ENCODE data around the gene DPP6.

The DPP6 gene

GRCh38 chr7:154242709-154243108 lies 190.5 kb downstream of the DPP6 start:
- POLR2A ChIA-PET, result no interaction called here
- CTCF ChIA-PET, result no interaction called here
- no peak overlapping the region for H3K27ac ChIP-seq (ENCODE audit: insufficient read depth in 1 of 2, low read depth in 1 of 2, low read length in 2 of 2, poor library complexity in 1 of 2, severe bottlenecking in 2 of 2)

GRCh38 chr7:154252046-154252445 lies 199.8 kb downstream of the DPP6 start:
- Histone ChIP-seq H3K4me1 (ENCODE audit: control extremely low read depth in 1 of 4, control insufficient read depth in 4 of 4, insufficient read depth in 4 of 4, low read length in 3 of 4) (no peaks in the 10 kb centered on the region), H3K9me3 (ENCODE audit: control extremely low read depth in 1 of 5, control insufficient read depth in 4 of 5, insufficient read depth in 2 of 5, low read depth in 1 of 5, low read length in 4 of 5) (no peaks in the 10 kb centered on the region), H3K36me3 (ENCODE audit: control insufficient read depth in 4 of 4, insufficient read depth in 4 of 4, low read length in 3 of 4) (no peaks in the 10 kb centered on the region), H3K27ac (ENCODE audit: insufficient read depth in 1 of 2, low read depth in 1 of 2, low read length in 2 of 2, poor library complexity in 1 of 2, severe bottlenecking in 2 of 2) (no peak overlapping the region), H3K27me3 (replicated peaks in 2 of 5; ENCODE audit: control insufficient read depth in 4 of 5, insufficient read depth in 5 of 5, low read length in 4 of 5) (no peaks in the 10 kb centered on the region), H3K4me3 (ENCODE audit: control insufficient read depth in 1 of 7, extremely low read depth in 1 of 7, insufficient read depth in 4 of 7, low read depth in 2 of 7, low read length in 6 of 7) (no peak overlapping the region)
- ChIA-PET CTCF (no interaction called here), POLR2A (no interaction called here)
- WGBS (ENCODE audit: insufficient coverage), result no CpG with 5 or more reads among the region's 6 CpGs
- DNase-seq, result no peak

More at GRCh38 chr7:154242709-154243108, 190.5 kb downstream of the DPP6 start:
- no peak for DNase-seq
- H3K9me3 ChIP-seq (ENCODE audit: control extremely low read depth in 1 of 5, control insufficient read depth in 4 of 5, insufficient read depth in 2 of 5, low read depth in 1 of 5, low read length in 4 of 5), result peaks cover 0 to 11% (median 3%) of the 10 kb centered on the region in 5 experiments
- H3K4me1 ChIP-seq (ENCODE audit: control extremely low read depth in 1 of 4, control insufficient read depth in 4 of 4, insufficient read depth in 4 of 4, low read length in 3 of 4), result no peaks in the 10 kb centered on the region
- H3K27me3 ChIP-seq (replicated peaks in 2 of 5; ENCODE audit: control insufficient read depth in 4 of 5, insufficient read depth in 5 of 5, low read length in 4 of 5), result no peaks in the 10 kb centered on the region
- H3K4me3 ChIP-seq (ENCODE audit: control insufficient read depth in 1 of 7, extremely low read depth in 1 of 7, insufficient read depth in 4 of 7, low read depth in 2 of 7, low read length in 6 of 7), result no peak overlapping the region
- H3K36me3 ChIP-seq (ENCODE audit: control insufficient read depth in 4 of 4, insufficient read depth in 4 of 4, low read length in 3 of 4), result no peaks in the 10 kb centered on the region

GRCh38 chr7:154253810-154254209 lies 201.6 kb downstream of the DPP6 start:
- H3K27ac ChIP-seq (ENCODE audit: insufficient read depth in 1 of 2, low read depth in 1 of 2, low read length in 2 of 2, poor library complexity in 1 of 2, severe bottlenecking in 2 of 2), result no peak overlapping the region
- CTCF ChIA-PET, result interaction anchor here (0.8 kb wide), 1 partner anchor 14 kb away, joined by 3 read pairs; no protein-coding TSS in a partner anchor
- no peaks in the 10 kb centered on the region for H3K4me1 ChIP-seq (ENCODE audit: control extremely low read depth in 1 of 4, control insufficient read depth in 4 of 4, insufficient read depth in 4 of 4, low read length in 3 of 4)
- no peak for DNase-seq
- no CpG with 5 or more reads among the region's 6 CpGs for WGBS (ENCODE audit: insufficient coverage)
- H3K27me3 ChIP-seq (replicated peaks in 2 of 5; ENCODE audit: control insufficient read depth in 4 of 5, insufficient read depth in 5 of 5, low read length in 4 of 5), result no peaks in the 10 kb centered on the region
- POLR2A ChIA-PET, result no interaction called here
- no peaks in the 10 kb centered on the region for H3K9me3 ChIP-seq (ENCODE audit: control extremely low read depth in 1 of 5, control insufficient read depth in 4 of 5, insufficient read depth in 2 of 5, low read depth in 1 of 5, low read length in 4 of 5)
- H3K4me3 ChIP-seq (ENCODE audit: control insufficient read depth in 1 of 7, extremely low read depth in 1 of 7, insufficient read depth in 4 of 7, low read depth in 2 of 7, low read length in 6 of 7), result no peak overlapping the region
- no peaks in the 10 kb centered on the region for H3K36me3 ChIP-seq (ENCODE audit: control insufficient read depth in 4 of 4, insufficient read depth in 4 of 4, low read length in 3 of 4)

- ChIA-PET POLR2A (no interaction called here), CTCF (no interaction called here)
- no peak overlapping the region for H3K4me3 ChIP-seq (ENCODE audit: control insufficient read depth in 1 of 7, extremely low read depth in 1 of 7, insufficient read depth in 4 of 7, low read depth in 2 of 7, low read length in 6 of 7)
- no peak for DNase-seq
- 0% methylated on average over 2 of the region's 7 CpGs for WGBS (ENCODE audit: insufficient coverage)
- H3K4me1 ChIP-seq (ENCODE audit: control extremely low read depth in 1 of 4, control insufficient read depth in 4 of 4, insufficient read depth in 4 of 4, low read length in 3 of 4), result no peaks in the 10 kb centered on the region
- H3K9me3 ChIP-seq (ENCODE audit: control extremely low read depth in 1 of 5, control insufficient read depth in 4 of 5, insufficient read depth in 2 of 5, low read depth in 1 of 5, low read length in 4 of 5), result no peaks in the 10 kb centered on the region
- no peaks in the 10 kb centered on the region for H3K36me3 ChIP-seq (ENCODE audit: control insufficient read depth in 4 of 4, insufficient read depth in 4 of 4, low read length in 3 of 4)
- H3K27me3 ChIP-seq (replicated peaks in 2 of 5; ENCODE audit: control insufficient read depth in 4 of 5, insufficient read depth in 5 of 5, low read length in 4 of 5), result no peaks in the 10 kb centered on the region
- H3K27ac ChIP-seq (ENCODE audit: insufficient read depth in 1 of 2, low read depth in 1 of 2, low read length in 2 of 2, poor library complexity in 1 of 2, severe bottlenecking in 2 of 2), result no peak overlapping the region
These were observed 203.1 kb downstream of the DPP6 start for GRCh38 chr7:154255324-154255723.

GRCh38 chr7:154256150-154256549 lies 204.0 kb downstream of the DPP6 start:
- H3K4me3 ChIP-seq (ENCODE audit: control insufficient read depth in 1 of 7, extremely low read depth in 1 of 7, insufficient read depth in 4 of 7, low read depth in 2 of 7, low read length in 6 of 7), result no peak overlapping the region
- POLR2A ChIA-PET, result interaction anchor here (0.8 kb wide), 1 partner anchor 26 kb away, joined by 3 read pairs; no protein-coding TSS in a partner anchor

GRCh38 chr7:154259396-154259795 lies 207.2 kb downstream of the DPP6 start:
- H3K36me3 ChIP-seq (ENCODE audit: control insufficient read depth in 4 of 4, insufficient read depth in 4 of 4, low read length in 3 of 4), result no peaks in the 10 kb centered on the region
- H3K9me3 ChIP-seq (ENCODE audit: control extremely low read depth in 1 of 5, control insufficient read depth in 4 of 5, insufficient read depth in 2 of 5, low read depth in 1 of 5, low read length in 4 of 5), result no peaks in the 10 kb centered on the region
- WGBS (ENCODE audit: insufficient coverage), result 81% methylated on average over 2 of the region's 3 CpGs
- no peaks in the 10 kb centered on the region for H3K27me3 ChIP-seq (replicated peaks in 2 of 5; ENCODE audit: control insufficient read depth in 4 of 5, insufficient read depth in 5 of 5, low read length in 4 of 5)
- ChIA-PET CTCF (no interaction called here), POLR2A (no interaction called here)
- no peak overlapping the region for H3K4me3 ChIP-seq (ENCODE audit: control insufficient read depth in 1 of 7, extremely low read depth in 1 of 7, insufficient read depth in 4 of 7, low read depth in 2 of 7, low read length in 6 of 7)
- no peak for DNase-seq
- H3K4me1 ChIP-seq (ENCODE audit: control extremely low read depth in 1 of 4, control insufficient read depth in 4 of 4, insufficient read depth in 4 of 4, low read length in 3 of 4), result no peaks in the 10 kb centered on the region
- H3K27ac ChIP-seq (ENCODE audit: insufficient read depth in 1 of 2, low read depth in 1 of 2, low read length in 2 of 2, poor library complexity in 1 of 2, severe bottlenecking in 2 of 2), result no peak overlapping the region

More at GRCh38 chr7:154256150-154256549, 204.0 kb downstream of the DPP6 start:
- CTCF ChIA-PET, result no interaction called here
- Histone ChIP-seq H3K27ac (ENCODE audit: insufficient read depth in 1 of 2, low read depth in 1 of 2, low read length in 2 of 2, poor library complexity in 1 of 2, severe bottlenecking in 2 of 2) (no peak overlapping the region), H3K9me3 (ENCODE audit: control extremely low read depth in 1 of 5, control insufficient read depth in 4 of 5, insufficient read depth in 2 of 5, low read depth in 1 of 5, low read length in 4 of 5) (no peaks in the 10 kb centered on the region), H3K27me3 (replicated peaks in 2 of 5; ENCODE audit: control insufficient read depth in 4 of 5, insufficient read depth in 5 of 5, low read length in 4 of 5) (no peaks in the 10 kb centered on the region), H3K36me3 (ENCODE audit: control insufficient read depth in 4 of 4, insufficient read depth in 4 of 4, low read length in 3 of 4) (no peaks in the 10 kb centered on the region), H3K4me1 (ENCODE audit: control extremely low read depth in 1 of 4, control insufficient read depth in 4 of 4, insufficient read depth in 4 of 4, low read length in 3 of 4) (no peaks in the 10 kb centered on the region)
- DNase-seq, result no peak
- WGBS (ENCODE audit: insufficient coverage), result 96% methylated on average over 8 of the region's 8 CpGs

- DNase-seq, result no peak
- CTCF ChIA-PET, result no interaction called here
- H3K27ac ChIP-seq (ENCODE audit: insufficient read depth in 1 of 2, low read depth in 1 of 2, low read length in 2 of 2, poor library complexity in 1 of 2, severe bottlenecking in 2 of 2), result no peak overlapping the region
- H3K4me3 ChIP-seq (ENCODE audit: control insufficient read depth in 1 of 7, extremely low read depth in 1 of 7, insufficient read depth in 4 of 7, low read depth in 2 of 7, low read length in 6 of 7), result no peak overlapping the region
- no peaks in the 10 kb centered on the region for H3K4me1 ChIP-seq (ENCODE audit: control extremely low read depth in 1 of 4, control insufficient read depth in 4 of 4, insufficient read depth in 4 of 4, low read length in 3 of 4)
- no peaks in the 10 kb centered on the region for H3K36me3 ChIP-seq (ENCODE audit: control insufficient read depth in 4 of 4, insufficient read depth in 4 of 4, low read length in 3 of 4)
- POLR2A ChIA-PET, result no interaction called here
- no peaks in the 10 kb centered on the region for H3K27me3 ChIP-seq (replicated peaks in 2 of 5; ENCODE audit: control insufficient read depth in 4 of 5, insufficient read depth in 5 of 5, low read length in 4 of 5)
- H3K9me3 ChIP-seq (ENCODE audit: control extremely low read depth in 1 of 5, control insufficient read depth in 4 of 5, insufficient read depth in 2 of 5, low read depth in 1 of 5, low read length in 4 of 5), result no peaks in the 10 kb centered on the region
- WGBS (ENCODE audit: insufficient coverage), result 57% methylated on average over 8 of the region's 8 CpGs
These were observed 235.2 kb downstream of the DPP6 start for GRCh38 chr7:154287356-154287755.
